IMR-90 (cell line): ENCODE results near the gene LMNTD2. TPM values are rescaled to one million over a fixed set of nuclear protein-coding genes. Genes with fewer than 3 reads are reported as not detected.

Experiments used
- ATAC-seq: fragments of 200-7000 bp; cut with Tn5 transposase; 2 replicates; pipeline ENCODE4 v1.9.1; 2020; ENCODE audit warnings: low read depth, mild to moderate bottlenecking, moderate library complexity
- BruUV-seq: library from RNA; stranded (reverse); fragments of 400-500 nt; replicated peaks from 2 replicates; lab custom pipeline; 2021; lab: Mats Ljungman, UMichigan
- CTCF ChIA-PET: fragments of 300-600 bp; formaldehyde crosslinking; extraction: SDS; loops from one replicate; lab custom pipeline; 2021; ENCODE audit warnings: antibody characterized with exemption; lab: Yijun Ruan, JAX
- POLR2A ChIA-PET: fragments of 300-600 bp; sonication (Branson Sonifier 250); formaldehyde crosslinking; loops from one replicate; lab custom pipeline; 2022; ENCODE audit warnings: antibody characterized with exemption; ENCODE audit not compliant: unreplicated experiment; lab: Charles Lee
- DNase-seq: peaks from one replicate; pipeline ENCODE4 v3.0.0; 2013
- H2AFZ ChIP-seq: replicated peaks from 2 replicates; pipeline ENCODE3; 2013; ENCODE audit warnings: low read length, mild to moderate bottlenecking; ENCODE audit not compliant: poor library complexity
- H2AK5ac ChIP-seq: 2 replicates; pipeline ENCODE4 v1.6.1; 2013; ENCODE audit warnings: low read depth, low read length, inconsistent platforms
- H2AK9ac ChIP-seq: replicated peaks from 2 replicates; pipeline ENCODE3; 2013; ENCODE audit warnings: mild to moderate bottlenecking, low read depth, low read length, moderate library complexity; ENCODE audit not compliant: poor library complexity
- H2BK120ac ChIP-seq: 2 replicates; pipeline ENCODE4 v1.6.1; 2013; ENCODE audit warnings: low read depth, low read length, inconsistent platforms
- H2BK15ac ChIP-seq: 3 replicates; pipeline ENCODE4 v1.6.1; 2013; ENCODE audit warnings: low read depth, low read length, inconsistent platforms
- H2BK20ac ChIP-seq: 2 replicates; pipeline ENCODE4 v1.6.1; 2013; ENCODE audit warnings: low read depth, mild to moderate bottlenecking, inconsistent platforms, low read length, moderate library complexity
- H2BK5ac ChIP-seq: 2 replicates; pipeline ENCODE4 v1.6.1; 2013; ENCODE audit warnings: mild to moderate bottlenecking, low read depth, low read length, inconsistent platforms; ENCODE audit not compliant: poor library complexity, severe bottlenecking
- H3K14ac ChIP-seq: replicated peaks from 2 replicates; pipeline ENCODE4 v1.6.1; 2013; ENCODE audit warnings: low read depth, low read length, inconsistent platforms
- H3K18ac ChIP-seq: 2 replicates; pipeline ENCODE4 v1.6.1; 2013; ENCODE audit warnings: low read depth, low read length, control low read depth
- H3K23ac ChIP-seq: 2 replicates; pipeline ENCODE4 v1.6.1; 2013; ENCODE audit warnings: low read depth, low read length, inconsistent platforms
- H3K27ac ChIP-seq: 2 replicates; pipeline ENCODE4 v1.5.1; 2013; ENCODE audit warnings: mild to moderate bottlenecking, control low read depth, low read length; ENCODE audit not compliant: insufficient read depth
- H3K27me3 ChIP-seq: 2 replicates; pipeline ENCODE4 v1.6.1; 2013; ENCODE audit warnings: low read length; ENCODE audit not compliant: control insufficient read depth, insufficient read depth
- H3K36me3 ChIP-seq: 2 replicates; pipeline ENCODE4 v1.6.1; 2013; ENCODE audit warnings: low read length, mixed read lengths; ENCODE audit not compliant: control insufficient read depth, insufficient read depth
- H3K4ac ChIP-seq: 2 replicates; pipeline ENCODE4 v1.6.1; 2013; ENCODE audit warnings: low read depth, low read length, inconsistent platforms
- H3K4me1 ChIP-seq: 2 replicates; pipeline ENCODE4 v1.6.1; 2013; ENCODE audit warnings: low read length, mixed read lengths; ENCODE audit not compliant: control insufficient read depth, insufficient read depth
- H3K4me2 ChIP-seq: 2 replicates; pipeline ENCODE4 v1.6.1; 2013; ENCODE audit warnings: low read depth, mild to moderate bottlenecking, control low read depth, low read length, moderate library complexity
- H3K4me3 ChIP-seq: 2 replicates; pipeline ENCODE4 v1.5.1; 2013; ENCODE audit warnings: low read depth, mild to moderate bottlenecking, control low read depth, low read length, moderate library complexity; ENCODE audit not compliant: insufficient read depth
- H3K56ac ChIP-seq: 2 replicates; pipeline ENCODE4 v1.6.1; 2013; ENCODE audit warnings: low read length, inconsistent platforms; ENCODE audit not compliant: insufficient read depth; ENCODE audit errors: extremely low read depth
- H3K79me1 ChIP-seq, 2 experiments: 2 replicates each; pipeline ENCODE4 v1.6.1; 2013; ENCODE audit warnings: low read length in 2 of 2, inconsistent platforms in 1 of 2, low read depth in 1 of 2
- H3K9ac ChIP-seq: 2 replicates; pipeline ENCODE4 v1.6.1; 2013; ENCODE audit warnings: low read depth, low read length, control low read depth
- H3K9me1 ChIP-seq: 2 replicates; pipeline ENCODE4 v1.6.1; 2013; ENCODE audit warnings: low read length, inconsistent platforms; ENCODE audit not compliant: insufficient read depth
- H3K9me3 ChIP-seq: 2 replicates; pipeline ENCODE4 v1.6.1; 2013; ENCODE audit warnings: low read length; ENCODE audit not compliant: control insufficient read depth, insufficient read depth
- H4K20me1 ChIP-seq: 2 replicates; pipeline ENCODE4 v1.6.1; 2013; ENCODE audit warnings: low read length, inconsistent platforms; ENCODE audit not compliant: insufficient read depth
- H4K5ac ChIP-seq: 2 replicates; pipeline ENCODE4 v1.6.1; 2013; ENCODE audit warnings: mild to moderate bottlenecking, low read depth, low read length, control low read depth
- H4K8ac ChIP-seq, 2 experiments: 2 replicates each; pipeline ENCODE4 v1.6.1; 2013; ENCODE audit warnings: low read depth in 2 of 2, low read length in 2 of 2, control low read depth in 1 of 2, inconsistent platforms in 1 of 2
- H4K91ac ChIP-seq: 2 replicates; pipeline ENCODE4 v1.6.1; 2013; ENCODE audit warnings: low read depth, low read length, inconsistent platforms; ENCODE audit not compliant: insufficient read depth
- ELK1 ChIP-seq: fragments of 150-350 bp; IDR thresholded peaks from 2 replicates; pipeline ENCODE4 v1.6.1; 2016; ENCODE audit warnings: low read depth, mild to moderate bottlenecking, low read length, moderate library complexity, borderline replicate concordance
- FOS ChIP-seq: fragments of 150-350 bp; IDR thresholded peaks from 2 replicates; pipeline ENCODE4 v1.6.1; 2016; ENCODE audit warnings: low read depth, low read length
- MXI1 ChIP-seq: IDR thresholded peaks from 2 replicates; pipeline ENCODE4 v1.6.1; 2012; ENCODE audit warnings: low read depth, mild to moderate bottlenecking, low read length, moderate library complexity, borderline replicate concordance
- NFE2L2 ChIP-seq: fragments of 150-350 bp; IDR thresholded peaks from 2 replicates; pipeline ENCODE4 v1.6.1; 2016; ENCODE audit warnings: low read depth, mild to moderate bottlenecking, low read length
- RAD21 ChIP-seq: IDR thresholded peaks from 2 replicates; pipeline ENCODE4 v1.6.1; 2012; ENCODE audit warnings: low read length, improper control_type of control experiment
- RCOR1 ChIP-seq: IDR thresholded peaks from 2 replicates; pipeline ENCODE4 v1.6.1; 2012; ENCODE audit warnings: mild to moderate bottlenecking, low read length, improper control_type of control experiment; ENCODE audit not compliant: insufficient replicate concordance
- WGBS, 2 experiments: methylation state at CpG; one replicate each; pipeline versions ENCODE4 v1.1.5 to v1.1.7; 2013; ENCODE audit warnings: missing lambda C conversion rate in 2 of 2; ENCODE audit not compliant: insufficient read length in 1 of 2; ENCODE audit errors: extremely low coverage in 2 of 2; 5-methylcytosine and 5-hydroxymethylcytosine counted together
- dilution Hi-C: fragments of 300-500 bp; cut with HindIII; formaldehyde crosslinking; loops from one replicate; pipeline ENCODE4 v1.14.3; 2018; ENCODE audit warnings: low sequenced_read_pairs; ENCODE audit not compliant: unreplicated experiment
- in situ Hi-C: fragments of 300-500 bp; cut with MboI; formaldehyde crosslinking; loops from 3 replicates; pipeline ENCODE4 v1.14.3; 2019; ENCODE audit warnings: low sequenced_read_pairs, inconsistent platforms, mixed read lengths
- intact Hi-C: fragments of 100-400 bp; cut with micrococcal nuclease; formaldehyde crosslinking; loops from 2 replicates; pipeline ENCODE4 v1.10.0; 2022
- polyA plus RNA-seq, 3 experiments: library from polyadenylated mRNA; depleted of rRNA; stranded (reverse); fragments of >200 nt; gene quantifications; 2 replicates each; pipeline ENCODE4 v1.2.3, GENCODE V29; 2012; ENCODE audit warnings: low replicate concordance in 1 of 3
- total RNA-seq: library from RNA; depleted of rRNA; stranded (reverse); fragments of >200 nt; gene quantifications from 2 replicates; pipeline ENCODE4 v1.2.3, GENCODE V29; 2012
- TF ChIP-seq, protein P1 (sequence below): conservative IDR thresholded peaks from 2 replicates; pipeline ENCODE4 v1.5.1; 2012; ENCODE audit warnings: mild to moderate bottlenecking, low read depth, low read length, improper control_type of control experiment

LMNTD2 gene
- total and polyA plus RNA-seq, 2 of the 4 experiments (the other 2 are of a cell fraction), result 0.18 to 1.3 TPM

- Histone ChIP-seq H3K36me3 (peaks cover 21% of the 10 kb centered on the region; the same call in 1 of the 2 replicates), H3K56ac (no peak overlapping the region), H2AK5ac (no peak overlapping the region), H2AFZ (peak overlapping the region; percentile 71), H3K27me3 (no peaks in the 10 kb centered on the region), H3K9me1 (peaks cover 3% of the 10 kb centered on the region; the same call in 1 of the 2 replicates), H4K20me1 (peaks cover 16% of the 10 kb centered on the region), H4K5ac (no peak overlapping the region), H3K9ac (no peak overlapping the region; the same call in 1 of the 2 replicates), H3K4ac (no peak overlapping the region), H2BK20ac (no peak overlapping the region), H3K9me3 (no peaks in the 10 kb centered on the region), H4K8ac (no peak overlapping the region), H2BK120ac (no peak overlapping the region), H2BK5ac (no peak overlapping the region), H2AK9ac (no peak overlapping the region), H3K23ac (no peak overlapping the region), H3K18ac (no peak overlapping the region), H3K14ac (no peak overlapping the region), H3K79me1 (peaks cover 3 to 26% of the 10 kb centered on the region in 2 experiments; a peak in 3 of 4 replicates), H3K27ac (no peak overlapping the region; the same call in 1 of the 2 replicates), H3K4me2 (no peak overlapping the region), H2BK15ac (no peak overlapping the region), H3K4me3 (peak overlapping the region; percentile 95), H4K91ac (no peak overlapping the region), H3K4me1 (peaks cover 16% of the 10 kb centered on the region)
- intact Hi-C loops, result no loop called here
- TF ChIP-seq ELK1 (no peak), RCOR1 (no peak), NFE2L2 (no peak), FOS (no peak), RAD21 (no peak), MXI1 (no peak)
- TF ChIP-seq, protein P1, sequence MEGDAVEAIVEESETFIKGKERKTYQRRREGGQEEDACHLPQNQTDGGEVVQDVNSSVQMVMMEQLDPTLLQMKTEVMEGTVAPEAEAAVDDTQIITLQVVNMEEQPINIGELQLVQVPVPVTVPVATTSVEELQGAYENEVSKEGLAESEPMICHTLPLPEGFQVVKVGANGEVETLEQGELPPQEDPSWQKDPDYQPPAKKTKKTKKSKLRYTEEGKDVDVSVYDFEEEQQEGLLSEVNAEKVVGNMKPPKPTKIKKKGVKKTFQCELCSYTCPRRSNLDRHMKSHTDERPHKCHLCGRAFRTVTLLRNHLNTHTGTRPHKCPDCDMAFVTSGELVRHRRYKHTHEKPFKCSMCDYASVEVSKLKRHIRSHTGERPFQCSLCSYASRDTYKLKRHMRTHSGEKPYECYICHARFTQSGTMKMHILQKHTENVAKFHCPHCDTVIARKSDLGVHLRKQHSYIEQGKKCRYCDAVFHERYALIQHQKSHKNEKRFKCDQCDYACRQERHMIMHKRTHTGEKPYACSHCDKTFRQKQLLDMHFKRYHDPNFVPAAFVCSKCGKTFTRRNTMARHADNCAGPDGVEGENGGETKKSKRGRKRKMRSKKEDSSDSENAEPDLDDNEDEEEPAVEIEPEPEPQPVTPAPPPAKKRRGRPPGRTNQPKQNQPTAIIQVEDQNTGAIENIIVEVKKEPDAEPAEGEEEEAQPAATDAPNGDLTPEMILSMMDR, result 0 out of 2 replicates have a peak, but pooled peaks have one; percentile 8
- dilution Hi-C loops, result no loop called here
- CTCF ChIA-PET, result no interaction called here
- in situ Hi-C loops, result no loop called here
- DNase-seq (no peak), ATAC-seq (peak; percentile 16; the same call in 1 of the 2 replicates)
- POLR2A ChIA-PET, result no interaction called here
- 0% methylated on average over 8 of the region's 56 CpGs; no CpG with 5 or more reads in 1 of the 2 experiments for WGBS, 2 experiments
- no TSS peak for BruUV-seq
These were observed 25.4 kb downstream of the LMNTD2 start for GRCh38 chr11:535210-535518.
